T-helper 9 cell (primary cell): Measurements from ENCODE around the gene SNRNP70.
"Not testable (repeated sequence)": the region's sequence is repeated elsewhere in the genome, so short reads cannot be mapped to it uniquely, and the experiment has no call there.

Source experiments
- DNase-seq: peaks from one replicate; pipeline ENCODE4 v3.0.0-alpha.2; 2020
- total RNA-seq, 2 donors: gene quantifications; one replicate each; lab custom pipeline; 2026; lab: John Stamatoyannopoulos, UW

SNRNP70 gene, protein sequence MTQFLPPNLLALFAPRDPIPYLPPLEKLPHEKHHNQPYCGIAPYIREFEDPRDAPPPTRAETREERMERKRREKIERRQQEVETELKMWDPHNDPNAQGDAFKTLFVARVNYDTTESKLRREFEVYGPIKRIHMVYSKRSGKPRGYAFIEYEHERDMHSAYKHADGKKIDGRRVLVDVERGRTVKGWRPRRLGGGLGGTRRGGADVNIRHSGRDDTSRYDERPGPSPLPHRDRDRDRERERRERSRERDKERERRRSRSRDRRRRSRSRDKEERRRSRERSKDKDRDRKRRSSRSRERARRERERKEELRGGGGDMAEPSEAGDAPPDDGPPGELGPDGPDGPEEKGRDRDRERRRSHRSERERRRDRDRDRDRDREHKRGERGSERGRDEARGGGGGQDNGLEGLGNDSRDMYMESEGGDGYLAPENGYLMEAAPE
- total RNA-seq = 366 to 468 reads per million in 2 donors

DNA sequence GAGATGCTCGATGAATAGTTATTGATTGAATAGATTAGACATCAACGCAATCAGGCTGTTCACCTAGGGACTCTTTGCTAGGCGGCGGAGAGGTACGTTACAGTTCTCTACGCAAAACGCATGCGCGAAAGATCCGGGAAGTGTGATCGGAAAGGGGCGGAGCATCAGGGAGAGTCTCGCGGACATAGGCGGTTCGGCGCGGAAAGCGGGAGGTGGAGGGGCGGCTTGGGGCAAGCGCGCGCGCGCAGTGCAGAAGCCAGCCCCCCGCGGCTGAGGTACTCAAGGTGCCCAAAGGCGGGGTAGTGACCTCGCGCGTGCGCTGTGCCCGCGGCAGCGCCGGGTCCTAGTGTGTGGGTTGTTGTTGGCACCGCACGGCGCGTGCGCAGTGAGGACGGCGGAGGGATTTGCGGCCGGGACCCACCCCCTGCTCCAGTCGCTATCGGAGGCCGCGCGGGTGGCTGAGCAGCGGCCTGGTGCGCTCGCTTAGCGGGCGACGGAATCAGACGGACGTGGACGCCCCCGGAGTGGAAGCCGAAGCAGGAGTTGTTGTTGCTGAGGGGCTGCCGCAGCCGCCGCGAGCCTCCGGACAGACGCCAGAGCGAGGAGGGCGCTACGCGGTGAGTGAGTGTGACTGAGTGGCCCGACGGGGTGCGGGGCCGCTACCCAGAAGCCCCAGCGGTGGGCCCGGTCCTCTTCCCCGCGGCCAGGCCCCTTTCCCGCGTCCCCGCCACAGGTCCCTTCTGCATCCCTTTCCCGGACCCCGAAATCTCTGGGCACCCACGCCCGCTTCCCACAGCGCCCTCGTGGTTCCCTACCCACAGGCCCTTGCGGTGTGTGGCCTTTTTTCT, at the start of gene SNRNP70:
Gene SNRNP70 (plus strand): TSS at position 432 of the 848 bp plus-strand sequence. CDS start 964 bp downstream, outside the sequence.
- DNase-seq = peak; percentile 96

DNA sequence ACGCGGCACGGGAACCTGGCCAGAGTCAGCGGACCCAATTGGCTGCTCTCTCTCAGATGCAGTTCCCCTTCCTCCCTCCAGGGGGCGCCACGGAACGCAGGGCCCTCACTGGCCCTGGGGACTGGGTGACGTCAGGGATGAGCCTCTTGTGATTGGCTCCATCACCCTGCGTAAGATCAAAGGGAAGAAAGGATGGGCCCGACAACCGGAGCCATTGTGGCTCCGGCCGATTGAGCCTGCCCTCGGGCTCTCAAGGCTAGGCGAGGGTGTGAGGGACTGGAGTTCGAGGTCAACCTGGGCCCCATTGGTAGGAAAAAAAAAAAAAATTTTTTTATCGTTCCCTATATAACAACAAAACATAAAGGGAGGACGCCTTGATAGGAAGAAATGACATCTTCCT, 48.4 kb upstream of the SNRNP70 start, which contains the start of gene CGB1:
Gene CGB1 (minus strand): TSS at position 81 of the 400 bp plus-strand sequence. CDS start 184 bp downstream, outside the sequence.
- not testable (repeated sequence) for DNase-seq

DNA sequence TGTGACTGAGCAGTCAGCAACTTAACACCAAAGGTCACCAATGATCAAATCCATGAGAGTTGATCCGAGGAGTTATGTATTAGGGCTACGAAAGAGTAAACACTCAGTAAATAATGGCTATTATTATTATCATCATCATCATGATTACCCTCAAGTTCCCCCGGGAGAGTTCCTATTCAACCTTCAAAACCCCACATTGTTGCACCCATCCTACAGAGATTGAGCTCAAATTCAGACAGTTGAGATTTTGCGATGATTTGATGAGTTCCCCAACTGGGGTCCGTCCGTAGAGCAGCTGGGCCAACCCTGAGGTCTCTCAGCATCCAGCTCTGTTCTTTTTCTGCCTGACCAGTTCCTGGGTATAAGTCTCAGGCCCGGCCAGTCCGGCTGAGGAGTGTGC, 47.1 kb upstream of the SNRNP70 start:
- not testable (repeated sequence) for DNase-seq

DNA sequence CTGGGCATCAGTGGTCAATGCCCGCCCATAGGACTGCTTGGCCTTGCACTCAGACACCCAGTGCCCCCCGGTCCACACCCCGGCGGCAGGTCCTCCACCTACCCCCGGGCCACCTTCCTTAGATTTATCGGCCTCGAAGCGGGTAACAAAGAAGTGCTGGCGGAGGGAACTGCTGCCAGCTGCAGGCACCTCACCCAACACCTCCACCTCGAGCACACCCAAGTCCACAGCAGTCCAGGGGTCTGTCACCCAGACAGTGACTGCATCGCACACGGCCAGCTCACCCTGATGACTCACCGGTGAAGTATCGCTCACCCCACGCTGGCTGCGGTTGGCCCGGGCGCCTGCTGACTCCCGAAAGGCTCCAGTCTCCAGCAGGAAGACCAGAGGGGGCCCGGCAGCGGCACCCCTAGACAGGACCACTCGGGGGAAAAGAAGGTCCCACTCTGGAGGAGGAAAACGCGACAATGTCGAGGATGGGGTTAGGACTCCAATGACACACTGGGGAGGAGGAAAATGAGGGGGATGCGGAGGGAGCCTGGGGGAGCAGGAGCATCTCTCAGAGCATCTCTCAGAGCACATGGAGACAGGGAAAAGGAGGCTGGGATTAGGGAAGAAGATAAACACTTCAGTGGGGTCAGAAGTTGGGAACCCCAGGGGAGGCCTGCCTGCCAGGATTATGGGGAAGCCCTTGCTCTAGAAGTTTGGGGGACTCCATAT, 46.5 kb upstream of the SNRNP70 start:
- DNase-seq = not testable (repeated sequence)

DNA sequence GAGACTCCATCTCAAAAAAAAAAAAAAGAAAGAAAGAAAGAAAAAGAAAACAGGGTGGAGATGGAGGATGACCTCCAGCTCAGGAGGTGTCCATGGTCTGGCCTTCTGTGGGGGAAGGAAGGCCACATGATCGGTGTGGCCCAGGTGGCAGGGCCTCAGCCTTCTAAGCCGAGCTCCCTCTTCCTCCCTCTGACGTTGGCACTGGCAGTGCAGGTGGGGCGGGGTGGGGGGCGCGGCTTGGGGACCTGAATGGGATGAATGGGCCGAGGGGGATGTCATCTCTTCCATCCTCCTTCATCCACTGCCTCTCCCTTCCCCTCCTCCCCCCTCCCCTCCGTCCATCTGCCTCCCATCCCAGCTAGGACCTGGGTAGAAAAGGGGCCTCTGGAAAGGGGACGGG, 45.5 kb upstream of the SNRNP70 start:
- DNase-seq = not testable (repeated sequence)

DNA sequence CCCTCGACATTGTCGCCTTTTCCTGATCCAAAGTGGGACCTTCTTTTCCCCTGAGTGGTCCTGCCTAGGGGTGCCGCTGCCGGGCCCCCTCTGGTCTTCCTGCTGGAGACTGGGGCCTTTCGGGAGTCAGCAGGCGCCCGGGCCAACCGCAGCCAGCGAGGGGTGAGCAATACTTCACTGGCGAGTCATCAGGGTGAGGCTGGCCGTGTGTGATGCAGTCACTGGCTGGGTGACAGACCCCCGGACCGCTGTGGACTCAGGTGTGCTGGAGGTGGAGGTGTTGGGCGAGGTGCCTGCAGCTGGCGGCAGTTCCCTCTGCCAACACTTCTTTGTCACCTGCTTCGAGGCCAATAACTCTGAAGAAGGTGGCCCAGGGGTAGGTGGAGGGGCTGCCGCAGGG, 43.1 kb upstream of the SNRNP70 start:
- no peak for DNase-seq

DNA sequence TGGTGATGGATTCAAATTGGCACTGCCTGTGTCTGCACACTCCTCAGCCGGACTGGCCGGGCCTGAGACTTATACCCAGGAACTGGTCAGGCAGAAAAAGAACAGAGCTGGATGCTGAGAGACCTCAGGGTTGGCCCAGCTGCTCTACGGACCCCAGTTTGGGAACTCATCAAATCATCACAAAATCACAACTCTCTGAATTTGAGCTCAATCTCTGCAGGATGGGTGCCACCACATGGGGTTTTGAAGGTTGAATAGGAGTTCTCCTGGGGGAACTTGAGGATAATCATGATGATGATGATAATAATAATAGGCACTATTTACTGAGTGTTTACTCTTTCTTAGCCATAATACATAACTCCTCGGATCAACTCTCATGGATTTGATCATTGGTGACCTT, 42.6 kb upstream of the SNRNP70 start:
- DNase-seq = not testable (repeated sequence)

DNA sequence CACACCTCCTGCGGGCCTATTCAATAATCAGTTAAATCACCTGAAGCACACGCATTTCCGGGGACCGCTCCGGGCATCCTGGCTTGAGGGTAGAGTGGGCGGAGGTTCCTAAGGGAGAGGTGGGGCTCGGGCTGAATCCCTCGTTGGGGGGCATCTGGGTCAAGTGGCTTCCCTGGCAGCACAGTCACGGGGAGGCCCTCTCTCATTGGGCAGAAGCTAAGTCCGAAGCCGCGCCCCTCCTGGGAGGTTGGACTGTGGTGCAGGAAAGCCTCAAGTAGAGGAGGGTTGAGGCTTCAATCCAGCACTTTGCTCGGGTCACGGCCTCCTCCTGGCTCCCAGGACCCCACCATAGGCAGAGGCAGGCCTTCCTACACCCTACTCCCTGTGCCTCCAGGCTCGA, 41.7 kb upstream of the SNRNP70 start, which contains the start of gene CGB5:
Gene CGB5 (plus strand): TSS at position 301 of the 400 bp plus-strand sequence. CDS start 362 bp downstream, outside the sequence.
- not testable (repeated sequence) for DNase-seq

DNA sequence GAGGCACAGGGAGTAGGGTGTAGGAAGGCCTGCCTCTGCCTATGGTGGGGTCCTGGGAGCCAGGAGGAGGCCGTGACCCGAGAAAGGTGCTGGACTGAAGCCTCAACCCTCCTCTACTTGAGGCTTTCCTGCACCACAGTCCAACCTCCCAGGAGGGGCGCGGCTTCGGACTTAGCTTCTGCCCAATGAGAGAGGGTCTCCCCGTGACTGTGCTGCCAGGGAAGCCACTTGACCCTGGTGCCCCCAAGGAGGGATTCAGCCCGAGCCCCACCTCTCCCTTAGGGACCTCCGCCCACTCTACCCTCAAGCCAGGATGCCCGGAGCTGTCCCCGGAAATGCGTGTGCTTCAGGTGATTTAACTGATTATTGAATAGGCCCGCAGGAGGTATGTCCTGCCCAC, 36.2 kb upstream of the SNRNP70 start, which contains the start of gene CGB8:
Gene CGB8 (minus strand): TSS at position 101 of the 400 bp plus-strand sequence. CDS start 372 bp downstream, outside the sequence.
- DNase-seq = not testable (repeated sequence)

DNA sequence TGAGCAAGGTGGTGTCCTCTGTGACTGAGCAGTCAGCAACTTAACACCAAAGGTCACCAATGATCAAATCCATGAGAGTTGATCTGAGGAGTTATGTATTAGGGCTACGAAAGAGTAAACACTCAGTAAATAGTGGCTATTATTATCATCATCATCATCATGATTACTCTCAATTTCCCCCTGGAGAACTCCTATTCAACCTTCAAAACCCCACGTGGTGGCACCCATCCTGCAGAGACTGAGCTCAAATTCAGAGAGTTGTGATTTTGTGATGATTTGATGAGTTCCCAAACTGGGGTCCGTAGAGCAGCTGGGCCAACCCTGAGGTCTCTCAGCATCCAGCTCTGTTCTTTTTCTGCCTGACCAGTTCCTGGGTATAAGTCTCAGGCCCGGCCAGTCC, 35.4 kb upstream of the SNRNP70 start:
- DNase-seq = not testable (repeated sequence)

DNA sequence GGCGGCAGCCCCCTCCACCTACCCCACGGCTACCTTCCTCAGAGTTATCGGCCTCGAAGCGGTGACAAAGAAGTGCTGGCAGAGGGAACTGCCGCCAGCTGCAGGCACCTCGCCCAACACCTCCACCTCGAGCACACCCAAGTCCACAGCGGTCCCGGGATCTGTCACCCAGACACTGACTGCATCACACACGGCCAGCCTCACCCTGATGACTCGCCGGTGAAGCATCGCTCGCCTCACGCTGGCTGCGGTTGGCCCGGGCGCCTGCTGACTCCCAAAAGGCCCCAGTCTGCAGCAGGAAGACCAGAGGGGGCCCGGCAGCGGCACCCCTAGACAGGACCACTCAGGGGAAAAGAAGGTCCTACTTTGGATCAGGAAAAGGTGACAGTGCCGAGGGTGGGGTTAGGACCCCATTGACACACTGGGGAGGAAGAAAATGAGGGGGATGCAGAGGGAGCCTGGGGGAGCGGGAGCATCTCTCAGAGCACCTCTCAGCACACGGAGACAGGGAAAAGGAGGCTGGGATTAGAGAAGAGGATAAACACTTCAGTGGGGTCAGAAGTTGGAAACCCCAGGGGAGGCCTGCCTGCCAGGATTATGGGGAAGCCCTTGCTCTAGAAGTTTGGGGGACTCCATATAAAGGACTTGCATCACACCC, 34.7 kb upstream of the SNRNP70 start:
- not testable (repeated sequence) for DNase-seq

DNA sequence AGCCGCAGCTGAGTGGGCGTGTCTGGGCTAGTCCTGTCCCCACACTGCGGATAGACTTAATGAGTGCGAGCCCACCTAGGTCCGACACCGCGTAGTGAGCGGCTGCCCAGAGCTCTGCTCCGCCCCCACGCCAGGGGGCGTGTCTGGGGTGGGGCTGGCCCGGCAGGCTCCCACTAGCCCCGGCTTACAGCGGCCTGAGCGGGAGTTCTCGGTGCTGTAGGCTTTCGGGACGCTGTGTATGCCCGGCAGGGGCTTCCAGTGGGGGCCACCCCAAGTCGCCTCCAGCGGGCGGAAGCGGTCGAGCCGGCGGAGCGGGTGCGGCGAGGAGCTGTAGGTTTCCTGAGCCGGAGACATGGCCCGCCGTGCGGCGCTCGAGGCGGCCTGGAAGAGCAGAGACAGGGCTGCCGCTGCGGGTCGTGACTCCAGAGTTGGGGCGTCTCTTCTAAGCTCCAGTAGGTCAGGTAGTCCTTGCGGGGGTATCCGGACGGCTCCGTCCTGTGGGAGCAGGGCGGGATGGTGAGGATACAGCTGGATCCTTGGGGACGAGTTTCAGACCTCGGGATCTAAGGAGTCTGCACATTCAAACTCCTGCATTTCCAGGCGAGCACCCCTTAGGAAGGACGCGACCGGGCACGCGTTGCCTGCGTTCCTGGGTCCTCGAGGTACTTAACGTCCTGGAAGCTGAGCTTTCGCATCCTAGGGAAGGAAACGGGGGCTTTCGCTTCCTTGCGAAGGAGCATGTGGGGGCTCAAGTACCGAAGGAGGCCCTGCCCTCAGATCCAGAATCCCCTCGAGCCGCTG, 28.9 kb upstream of the SNRNP70 start:
- peak; percentile 28 for DNase-seq

DNA sequence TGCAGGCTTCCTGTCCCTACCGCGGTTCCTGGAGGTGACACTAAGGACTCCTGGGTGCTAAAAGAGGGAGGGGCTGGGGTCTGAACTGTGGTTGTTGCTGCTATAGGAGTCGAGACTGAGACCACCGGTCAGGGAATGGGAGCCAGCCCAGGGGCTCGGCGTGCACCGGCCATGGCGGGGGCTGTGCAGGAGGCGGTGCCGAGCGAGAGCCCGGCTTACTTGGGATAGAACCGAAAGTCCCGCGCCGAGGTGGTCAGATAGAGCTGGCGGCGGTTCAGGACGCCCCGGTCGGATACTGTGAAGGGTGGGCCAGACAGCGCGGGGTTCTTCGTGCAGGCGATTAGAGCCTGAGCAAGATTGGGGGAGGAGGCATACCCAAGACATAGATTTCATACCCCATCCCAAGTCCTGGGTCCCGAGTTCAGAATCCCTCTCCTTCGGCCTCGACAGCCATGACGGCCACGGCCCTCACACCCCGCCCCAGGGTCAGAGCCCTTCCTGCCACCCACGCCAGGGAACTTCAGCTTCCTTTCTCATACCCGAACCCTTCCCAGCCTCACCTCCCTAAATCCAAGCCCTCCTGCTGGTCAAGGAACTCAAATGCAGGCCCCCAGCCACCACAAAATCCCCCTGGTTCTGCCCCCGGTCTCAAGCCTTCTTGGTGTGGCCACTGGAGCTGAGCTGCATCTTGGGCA, 28.2 kb upstream of the SNRNP70 start:
- DNase-seq = not testable (repeated sequence)

DNA sequence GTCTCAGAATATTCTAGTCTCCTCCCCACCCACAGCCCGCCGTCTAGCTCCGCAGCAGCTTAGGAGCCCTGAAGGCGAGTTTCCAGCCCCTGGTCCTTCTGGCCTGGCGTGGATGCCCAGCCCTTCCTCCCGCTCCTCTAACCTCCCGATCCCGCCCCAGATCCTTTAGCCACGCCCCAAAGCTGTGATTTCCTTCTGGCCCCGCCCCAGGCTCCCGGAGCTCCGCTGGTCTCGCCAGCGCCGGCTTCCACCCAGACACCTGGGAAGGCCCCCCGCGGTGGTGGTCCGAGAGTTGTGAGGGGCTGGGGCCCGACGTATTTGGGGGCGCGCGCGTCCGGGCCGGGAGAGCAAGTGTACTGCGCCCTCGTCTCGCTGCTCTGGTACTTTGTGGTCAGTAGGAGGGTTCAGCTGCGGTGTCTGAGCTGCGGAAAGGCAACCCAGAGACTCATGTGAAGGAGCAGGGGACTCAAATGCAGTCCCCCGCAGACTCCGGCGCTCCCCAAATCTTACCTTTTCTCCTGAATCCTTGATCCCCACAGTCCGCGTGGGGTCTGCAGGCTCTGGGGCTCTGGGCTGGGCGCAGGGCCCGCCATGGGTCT, 27.5 kb upstream of the SNRNP70 start, which contains the start of gene CGB7:
Gene CGB7 (minus strand): TSS at position 114 of the 599 bp plus-strand sequence. CDS start 2,374 bp downstream, outside the sequence.
- peak; percentile 26 for DNase-seq

DNA sequence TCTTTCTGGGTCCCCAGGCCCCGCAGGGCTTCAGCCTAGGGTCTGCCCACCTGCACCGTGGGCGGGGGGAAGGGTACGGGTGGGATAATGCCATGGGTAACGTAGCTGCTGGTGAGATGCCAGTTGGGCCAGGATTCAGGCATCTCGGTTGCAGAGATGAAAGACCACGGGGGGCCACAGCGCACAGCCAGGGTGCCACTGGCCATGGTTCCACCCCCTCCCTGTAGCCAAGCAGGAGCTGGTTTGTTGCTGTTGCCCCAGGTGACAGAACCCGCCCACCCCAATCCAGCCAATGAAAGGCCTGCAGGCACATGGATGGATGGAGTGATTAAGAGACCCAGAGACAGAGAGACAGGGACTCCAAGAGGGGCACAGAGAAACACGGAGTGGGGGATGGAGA, 26.7 kb upstream of the SNRNP70 start:
- no peak for DNase-seq

DNA sequence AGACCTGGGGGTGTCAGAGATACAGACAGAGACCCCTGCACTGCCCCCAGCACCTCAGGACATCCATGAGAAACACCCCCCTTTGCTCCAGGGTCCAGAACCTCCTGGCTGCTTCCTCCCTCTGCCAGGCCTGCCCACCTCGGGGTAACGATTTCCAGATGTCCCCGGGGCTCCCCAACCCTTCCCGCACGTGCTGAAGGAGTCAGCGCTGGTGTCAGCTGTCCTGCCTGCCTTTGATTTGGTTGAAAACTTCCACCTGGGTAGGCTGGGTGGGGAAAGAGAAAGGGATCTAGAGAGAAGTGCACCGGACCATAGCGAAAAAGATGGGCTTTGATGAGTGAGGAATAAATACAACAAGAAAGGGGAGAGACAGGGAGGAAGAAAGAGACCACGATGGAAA, 26.2 kb upstream of the SNRNP70 start:
- no peak for DNase-seq

DNA sequence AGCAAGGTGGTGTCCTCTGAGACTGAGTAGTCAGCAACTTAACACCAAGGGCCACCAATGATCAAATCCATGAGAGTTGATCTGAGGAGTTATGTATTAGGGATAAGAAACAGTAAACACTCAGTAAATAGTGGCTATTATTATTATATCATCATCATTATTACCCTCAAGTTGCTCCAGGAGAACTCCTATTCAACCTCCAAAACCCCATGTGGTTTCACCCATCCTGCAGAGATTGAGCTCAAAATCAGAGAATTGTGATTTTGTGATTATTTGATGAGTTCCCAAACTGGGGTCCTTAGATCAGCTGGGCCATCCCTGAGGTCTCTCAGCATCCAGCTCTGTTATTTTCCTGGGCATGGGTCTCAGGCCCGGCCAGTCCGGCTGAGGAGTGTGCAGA, 24.3 kb upstream of the SNRNP70 start:
- DNase-seq = no peak

DNA sequence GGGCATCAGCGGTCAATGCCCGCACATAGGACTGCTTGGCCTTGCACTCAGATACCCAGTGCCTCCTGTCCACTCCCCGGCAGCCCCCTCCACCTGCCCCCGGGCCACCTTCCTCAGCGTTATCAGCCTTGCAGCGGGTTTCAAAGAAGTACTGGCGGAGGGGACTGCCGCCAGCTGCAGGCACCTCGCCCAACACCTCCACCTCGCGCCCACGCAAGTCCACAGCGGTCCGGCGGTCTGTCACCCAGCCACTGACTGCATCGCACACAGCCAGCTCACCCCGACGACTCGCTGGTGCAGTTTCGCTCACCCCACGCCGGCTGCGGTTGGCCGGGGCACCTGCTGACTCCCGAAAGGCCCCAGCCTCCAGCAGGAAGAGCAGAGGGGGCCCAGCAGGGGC, 23.8 kb upstream of the SNRNP70 start:
- no peak for DNase-seq

DNA sequence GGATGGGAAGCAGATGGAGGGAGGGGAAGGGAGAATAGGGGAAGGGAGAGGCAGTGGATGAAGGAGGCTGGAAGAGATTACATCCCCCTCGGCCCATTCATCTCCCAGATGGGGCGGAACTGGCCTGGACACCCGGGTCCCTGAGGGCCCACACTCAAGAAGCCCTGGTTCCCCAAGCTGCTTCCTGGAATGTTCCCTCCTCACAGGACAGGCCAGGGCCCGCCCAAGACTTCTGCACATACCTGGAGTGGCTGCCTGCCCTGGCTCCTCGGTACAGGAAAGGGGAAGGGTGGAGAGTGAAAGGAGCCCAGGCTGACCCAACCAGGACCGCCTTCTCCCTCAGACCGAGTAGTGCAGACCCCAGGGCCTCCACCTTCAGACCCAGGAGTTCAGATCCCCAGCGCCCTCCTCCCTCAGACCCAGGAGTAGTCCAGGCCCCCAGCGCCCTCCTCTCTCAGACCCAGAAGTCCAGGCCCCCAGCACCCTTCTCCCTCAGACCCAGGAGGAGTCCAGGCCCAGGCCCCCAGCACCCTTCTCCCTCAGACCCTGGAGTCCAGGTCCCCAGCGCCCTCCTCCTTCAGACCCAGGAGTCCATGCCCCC, 21.1 kb upstream of the SNRNP70 start:
- DNase-seq = no peak
